ENCODE measurements around the gene MLANA. TPM values are rescaled to one million over a fixed set of nuclear protein-coding genes. Genes with fewer than 3 reads are reported as not detected.

Gene MLANA
- total and polyA plus RNA-seq, 10 of the 15 experiments (the other 5 are each of a cell fraction or from before 2014, with no cell fraction given): 0.11 to 0.26 (median 0.13) TPM; not detected in 6

DNA sequence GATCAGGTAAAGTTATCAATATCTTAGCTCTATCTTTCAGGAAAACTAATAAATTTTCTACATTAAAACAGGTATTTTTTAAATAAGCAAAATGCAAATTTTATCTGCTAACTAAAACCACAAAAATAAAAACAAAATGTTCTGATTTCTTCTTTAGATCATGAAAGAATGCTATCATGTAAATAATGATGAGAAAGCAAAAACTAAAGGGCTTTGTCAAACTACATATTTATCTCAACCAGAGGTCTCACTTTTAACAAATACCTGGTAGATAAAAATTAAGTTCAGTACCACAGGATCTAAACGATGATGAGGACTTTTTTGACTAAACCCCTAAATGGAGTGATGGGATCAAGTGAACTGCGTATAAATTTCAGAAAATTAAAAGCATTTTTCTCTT, 50.5 kb downstream of the MLANA start:
- Histone ChIP-seq H3K27me3 (replicated peaks in 1 of 2; ENCODE audit: control insufficient read depth in 2 of 2, insufficient read depth in 2 of 2, low read length in 1 of 2) (no peaks in the 10 kb centered on the region), H3K9me3 (replicated peaks; ENCODE audit: control insufficient read depth, insufficient read depth, low read length) (no peaks in the 10 kb centered on the region), H3K4me2 (ENCODE audit: control insufficient read depth, insufficient read depth) (no peak overlapping the region), H3K4me3 (no peak overlapping the region), H3K36me3 (ENCODE audit: control insufficient read depth in 2 of 2, insufficient read depth in 2 of 2, low read length in 1 of 2) (no peaks in the 10 kb centered on the region), H3K27ac (ENCODE audit: control insufficient read depth, insufficient read depth) (no peak overlapping the region), H4K20me1 (ENCODE audit: control insufficient read depth, insufficient read depth) (no peaks in the 10 kb centered on the region), H3K79me2 (ENCODE audit: control insufficient read depth, insufficient read depth, low read length) (no peaks in the 10 kb centered on the region), H3K9ac (ENCODE audit: control insufficient read depth, insufficient read depth, low read length) (no peak overlapping the region), H3K4me1 (ENCODE audit: control insufficient read depth, insufficient read depth, low read length) (no peaks in the 10 kb centered on the region), H2AFZ (ENCODE audit: control insufficient read depth, low read depth, low read length) (no peak overlapping the region)
- CTCF ChIA-PET: interaction anchor here (1.3 to 1.6 kb wide), 2 partner anchors 18 to 55 kb away, joined by 4 read pairs; no protein-coding TSS in a partner anchor
- RAD21 ChIA-PET (ENCODE audit: unreplicated experiment): interaction anchor here (1.6 to 2.0 kb wide), 2 partner anchors 20 to 30 kb away, joined by 3 to 5 read pairs; no protein-coding TSS in a partner anchor
- WGBS (ENCODE audit: insufficient coverage, insufficient replicate concordance, low lambda C conversion rate, missing lambda C conversion rate): 66% methylated on average over 2 of the region's 2 CpGs
- FAIRE-seq: no peak
- SMC1A ChIA-PET (ENCODE audit: uncharacterized antibody, unreplicated experiment): interaction anchor here (0.7 to 3.0 kb wide), 7 partner anchors 11 to 55 kb away, joined by 3 to 10 read pairs (median 6); no protein-coding TSS in a partner anchor
- TF ChIP-seq SIX5 (IDR thresholded peaks at IDR 0.05; ENCODE audit: low read depth, low read length, severe bottlenecking): no peak
- TF ChIP-seq, protein P1, sequence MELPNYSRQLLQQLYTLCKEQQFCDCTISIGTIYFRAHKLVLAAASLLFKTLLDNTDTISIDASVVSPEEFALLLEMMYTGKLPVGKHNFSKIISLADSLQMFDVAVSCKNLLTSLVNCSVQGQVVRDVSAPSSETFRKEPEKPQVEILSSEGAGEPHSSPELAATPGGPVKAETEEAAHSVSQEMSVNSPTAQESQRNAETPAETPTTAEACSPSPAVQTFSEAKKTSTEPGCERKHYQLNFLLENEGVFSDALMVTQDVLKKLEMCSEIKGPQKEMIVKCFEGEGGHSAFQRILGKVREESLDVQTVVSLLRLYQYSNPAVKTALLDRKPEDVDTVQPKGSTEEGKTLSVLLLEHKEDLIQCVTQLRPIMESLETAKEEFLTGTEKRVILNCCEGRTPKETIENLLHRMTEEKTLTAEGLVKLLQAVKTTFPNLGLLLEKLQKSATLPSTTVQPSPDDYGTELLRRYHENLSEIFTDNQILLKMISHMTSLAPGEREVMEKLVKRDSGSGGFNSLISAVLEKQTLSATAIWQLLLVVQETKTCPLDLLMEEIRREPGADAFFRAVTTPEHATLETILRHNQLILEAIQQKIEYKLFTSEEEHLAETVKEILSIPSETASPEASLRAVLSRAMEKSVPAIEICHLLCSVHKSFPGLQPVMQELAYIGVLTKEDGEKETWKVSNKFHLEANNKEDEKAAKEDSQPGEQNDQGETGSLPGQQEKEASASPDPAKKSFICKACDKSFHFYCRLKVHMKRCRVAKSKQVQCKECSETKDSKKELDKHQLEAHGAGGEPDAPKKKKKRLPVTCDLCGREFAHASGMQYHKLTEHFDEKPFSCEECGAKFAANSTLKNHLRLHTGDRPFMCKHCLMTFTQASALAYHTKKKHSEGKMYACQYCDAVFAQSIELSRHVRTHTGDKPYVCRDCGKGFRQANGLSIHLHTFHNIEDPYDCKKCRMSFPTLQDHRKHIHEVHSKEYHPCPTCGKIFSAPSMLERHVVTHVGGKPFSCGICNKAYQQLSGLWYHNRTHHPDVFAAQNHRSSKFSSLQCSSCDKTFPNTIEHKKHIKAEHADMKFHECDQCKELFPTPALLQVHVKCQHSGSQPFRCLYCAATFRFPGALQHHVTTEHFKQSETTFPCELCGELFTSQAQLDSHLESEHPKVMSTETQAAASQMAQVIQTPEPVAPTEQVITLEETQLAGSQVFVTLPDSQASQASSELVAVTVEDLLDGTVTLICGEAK (IDR thresholded peaks at IDR 0.05; ENCODE audit: borderline replicate concordance): no peak
- no peak for TF ChIP-seq SMC3 (IDR thresholded peaks at IDR 0.05; ENCODE audit: borderline replicate concordance, low read length)
- TF ChIP-seq, protein P2, sequence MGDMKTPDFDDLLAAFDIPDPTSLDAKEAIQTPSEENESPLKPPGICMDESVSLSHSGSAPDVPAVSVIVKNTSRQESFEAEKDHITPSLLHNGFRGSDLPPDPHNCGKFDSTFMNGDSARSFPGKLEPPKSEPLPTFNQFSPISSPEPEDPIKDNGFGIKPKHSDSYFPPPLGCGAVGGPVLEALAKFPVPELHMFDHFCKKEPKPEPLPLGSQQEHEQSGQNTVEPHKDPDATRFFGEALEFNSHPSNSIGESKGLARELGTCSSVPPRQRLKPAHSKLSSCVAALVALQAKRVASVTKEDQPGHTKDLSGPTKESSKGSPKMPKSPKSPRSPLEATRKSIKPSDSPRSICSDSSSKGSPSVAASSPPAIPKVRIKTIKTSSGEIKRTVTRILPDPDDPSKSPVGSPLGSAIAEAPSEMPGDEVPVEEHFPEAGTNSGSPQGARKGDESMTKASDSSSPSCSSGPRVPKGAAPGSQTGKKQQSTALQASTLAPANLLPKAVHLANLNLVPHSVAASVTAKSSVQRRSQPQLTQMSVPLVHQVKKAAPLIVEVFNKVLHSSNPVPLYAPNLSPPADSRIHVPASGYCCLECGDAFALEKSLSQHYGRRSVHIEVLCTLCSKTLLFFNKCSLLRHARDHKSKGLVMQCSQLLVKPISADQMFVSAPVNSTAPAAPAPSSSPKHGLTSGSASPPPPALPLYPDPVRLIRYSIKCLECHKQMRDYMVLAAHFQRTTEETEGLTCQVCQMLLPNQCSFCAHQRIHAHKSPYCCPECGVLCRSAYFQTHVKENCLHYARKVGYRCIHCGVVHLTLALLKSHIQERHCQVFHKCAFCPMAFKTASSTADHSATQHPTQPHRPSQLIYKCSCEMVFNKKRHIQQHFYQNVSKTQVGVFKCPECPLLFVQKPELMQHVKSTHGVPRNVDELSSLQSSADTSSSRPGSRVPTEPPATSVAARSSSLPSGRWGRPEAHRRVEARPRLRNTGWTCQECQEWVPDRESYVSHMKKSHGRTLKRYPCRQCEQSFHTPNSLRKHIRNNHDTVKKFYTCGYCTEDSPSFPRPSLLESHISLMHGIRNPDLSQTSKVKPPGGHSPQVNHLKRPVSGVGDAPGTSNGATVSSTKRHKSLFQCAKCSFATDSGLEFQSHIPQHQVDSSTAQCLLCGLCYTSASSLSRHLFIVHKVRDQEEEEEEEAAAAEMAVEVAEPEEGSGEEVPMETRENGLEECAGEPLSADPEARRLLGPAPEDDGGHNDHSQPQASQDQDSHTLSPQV (IDR thresholded peaks at IDR 0.05): no peak
- TF ChIP-seq, protein P3, sequence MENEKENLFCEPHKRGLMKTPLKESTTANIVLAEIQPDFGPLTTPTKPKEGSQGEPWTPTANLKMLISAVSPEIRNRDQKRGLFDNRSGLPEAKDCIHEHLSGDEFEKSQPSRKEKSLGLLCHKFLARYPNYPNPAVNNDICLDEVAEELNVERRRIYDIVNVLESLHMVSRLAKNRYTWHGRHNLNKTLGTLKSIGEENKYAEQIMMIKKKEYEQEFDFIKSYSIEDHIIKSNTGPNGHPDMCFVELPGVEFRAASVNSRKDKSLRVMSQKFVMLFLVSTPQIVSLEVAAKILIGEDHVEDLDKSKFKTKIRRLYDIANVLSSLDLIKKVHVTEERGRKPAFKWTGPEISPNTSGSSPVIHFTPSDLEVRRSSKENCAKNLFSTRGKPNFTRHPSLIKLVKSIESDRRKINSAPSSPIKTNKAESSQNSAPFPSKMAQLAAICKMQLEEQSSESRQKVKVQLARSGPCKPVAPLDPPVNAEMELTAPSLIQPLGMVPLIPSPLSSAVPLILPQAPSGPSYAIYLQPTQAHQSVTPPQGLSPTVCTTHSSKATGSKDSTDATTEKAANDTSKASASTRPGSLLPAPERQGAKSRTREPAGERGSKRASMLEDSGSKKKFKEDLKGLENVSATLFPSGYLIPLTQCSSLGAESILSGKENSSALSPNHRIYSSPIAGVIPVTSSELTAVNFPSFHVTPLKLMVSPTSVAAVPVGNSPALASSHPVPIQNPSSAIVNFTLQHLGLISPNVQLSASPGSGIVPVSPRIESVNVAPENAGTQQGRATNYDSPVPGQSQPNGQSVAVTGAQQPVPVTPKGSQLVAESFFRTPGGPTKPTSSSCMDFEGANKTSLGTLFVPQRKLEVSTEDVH (IDR thresholded peaks at IDR 0.05; ENCODE audit: low read depth, partially characterized antibody): no peak
- TF ChIP-seq, protein P4, sequence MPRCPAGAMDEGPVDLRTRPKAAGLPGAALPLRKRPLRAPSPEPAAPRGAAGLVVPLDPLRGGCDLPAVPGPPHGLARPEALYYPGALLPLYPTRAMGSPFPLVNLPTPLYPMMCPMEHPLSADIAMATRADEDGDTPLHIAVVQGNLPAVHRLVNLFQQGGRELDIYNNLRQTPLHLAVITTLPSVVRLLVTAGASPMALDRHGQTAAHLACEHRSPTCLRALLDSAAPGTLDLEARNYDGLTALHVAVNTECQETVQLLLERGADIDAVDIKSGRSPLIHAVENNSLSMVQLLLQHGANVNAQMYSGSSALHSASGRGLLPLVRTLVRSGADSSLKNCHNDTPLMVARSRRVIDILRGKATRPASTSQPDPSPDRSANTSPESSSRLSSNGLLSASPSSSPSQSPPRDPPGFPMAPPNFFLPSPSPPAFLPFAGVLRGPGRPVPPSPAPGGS (IDR thresholded peaks at IDR 0.05; ENCODE audit: borderline replicate concordance, insufficient read depth, low read depth, low read length, poor library complexity, severe bottlenecking): no peak
- no peak for TF ChIP-seq SIN3A (IDR thresholded peaks at IDR 0.05; ENCODE audit: low read depth, low read length)
- no peak for TF ChIP-seq RFX5 (IDR thresholded peaks at IDR 0.05; ENCODE audit: low read depth, low read length)
- POLR2A ChIA-PET: interaction anchor here (0.5 kb wide), 1 partner anchor 139 kb away, joined by 5 read pairs; no protein-coding TSS in a partner anchor
- BruUV-seq (replicated peaks): no TSS peak
- intact Hi-C loops (cut with micrococcal nuclease; ENCODE audit: unreplicated experiment): no loop called here
- in situ Hi-C loops (cut with MboI): no loop called here
- no peak for ATAC-seq
- no peak for DNase-seq (ENCODE audit: low read depth, low spot score)
